GM11168 (cell line): ENCODE measurements around the gene GRIN2A.

Experiments used
- in situ Hi-C: fragments of 300-500 bp; cut with MboI; formaldehyde crosslinking; loops from one replicate; pipeline ENCODE4 v1.12.0; 2022; ENCODE audit warnings: low sequenced_read_pairs; ENCODE audit not compliant: unreplicated experiment

The GRIN2A gene

DNA sequence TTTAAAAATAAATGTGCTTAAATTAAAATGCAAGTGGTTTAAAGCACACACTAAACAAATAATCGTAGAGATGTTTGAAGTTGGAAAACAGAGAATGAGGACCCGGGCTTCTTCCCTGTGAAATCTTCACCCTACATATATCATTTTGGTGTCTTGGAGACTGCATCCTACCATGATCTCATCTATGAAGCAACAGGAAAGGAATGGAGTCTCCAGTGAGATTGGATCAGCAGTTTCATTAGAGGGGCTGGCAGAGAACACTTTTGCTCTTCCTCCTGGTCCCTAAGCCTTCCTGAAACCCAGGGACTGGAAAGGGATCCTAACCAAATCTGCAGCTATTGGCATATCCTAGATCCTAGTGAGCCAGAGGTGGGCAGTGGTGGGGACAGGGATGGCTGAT lies 85.0 kb downstream of the GRIN2A start:
- in situ Hi-C loops = no loop called here

DNA sequence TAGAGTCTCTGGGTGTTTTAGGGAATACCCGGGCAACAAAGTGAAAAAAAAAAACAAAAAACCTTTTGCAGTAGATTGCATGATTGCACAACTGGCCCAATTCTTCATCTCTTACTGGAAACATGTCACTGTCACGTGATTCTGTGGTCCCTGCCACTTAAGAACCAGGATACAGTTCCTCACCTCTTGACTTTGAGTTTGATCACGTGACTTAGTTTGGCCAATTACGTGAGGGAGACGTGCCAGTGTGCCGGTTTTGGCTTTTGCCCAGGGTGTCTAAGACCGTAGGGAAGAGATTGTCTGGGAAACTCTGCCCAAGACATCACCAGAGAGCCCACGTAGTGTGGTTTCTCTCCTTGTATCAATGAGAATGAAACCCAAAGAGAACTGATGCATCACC lies 88.7 kb downstream of the GRIN2A start:
- in situ Hi-C loops = no loop called here

DNA sequence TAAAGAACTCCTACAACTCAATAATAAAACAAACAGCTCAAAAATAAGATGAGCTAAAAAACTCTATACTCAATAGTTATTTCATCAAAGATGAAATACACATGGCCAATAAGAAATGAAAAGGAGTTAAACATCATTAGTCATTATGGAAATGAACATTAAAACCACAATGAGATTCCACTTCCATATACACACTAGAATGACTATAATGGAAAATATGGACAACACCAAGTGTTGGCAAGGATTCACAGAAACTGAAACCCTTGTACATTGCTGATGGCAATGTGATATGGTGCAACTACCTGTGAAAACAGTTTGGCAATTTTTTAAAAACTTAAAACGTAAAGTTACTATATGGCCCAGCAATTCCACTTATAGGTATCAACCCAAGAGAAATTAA lies 91.4 kb downstream of the GRIN2A start:
- in situ Hi-C loops = no loop called here

DNA sequence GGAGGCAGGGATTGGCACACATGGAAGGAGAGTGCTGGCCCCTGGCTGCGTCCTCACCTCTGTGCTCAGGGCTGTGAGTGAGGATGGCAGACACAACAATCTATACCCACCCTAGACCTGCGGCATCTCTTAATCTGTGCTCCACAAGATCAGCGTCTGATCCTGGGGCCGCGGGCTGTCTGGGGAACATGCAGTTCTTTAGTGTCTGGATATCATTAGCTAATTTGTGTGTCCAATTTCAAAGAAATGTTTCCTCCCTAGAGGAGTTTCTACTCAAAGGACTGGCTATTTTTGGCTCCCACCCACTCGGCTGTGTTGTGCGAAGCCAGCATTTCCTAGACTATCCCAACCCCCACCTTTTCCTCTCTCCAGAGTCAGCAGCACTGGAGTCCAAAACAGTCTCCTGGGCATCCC lies 93.8 kb downstream of the GRIN2A start:
- in situ Hi-C loops = no loop called here

DNA sequence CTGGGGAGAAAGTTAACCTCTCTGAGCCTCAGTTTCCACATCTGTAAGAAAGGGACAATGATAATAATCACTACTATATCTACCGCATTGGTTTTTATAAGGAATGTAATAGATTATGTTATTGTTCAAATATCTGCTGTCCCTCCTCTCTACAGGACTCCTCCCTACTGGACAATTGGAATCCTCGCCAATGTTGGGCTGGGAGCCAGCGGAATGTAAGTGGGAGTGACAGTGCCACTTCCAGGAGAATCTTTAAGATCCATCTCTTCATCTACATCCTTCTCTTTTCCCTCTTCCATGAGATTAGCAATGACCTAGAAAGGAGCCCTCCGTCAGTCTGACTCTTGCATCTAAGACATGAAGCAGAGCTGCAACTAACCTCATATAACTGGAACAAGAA lies 95.1 kb downstream of the GRIN2A start:
- in situ Hi-C loops = no loop called here

DNA sequence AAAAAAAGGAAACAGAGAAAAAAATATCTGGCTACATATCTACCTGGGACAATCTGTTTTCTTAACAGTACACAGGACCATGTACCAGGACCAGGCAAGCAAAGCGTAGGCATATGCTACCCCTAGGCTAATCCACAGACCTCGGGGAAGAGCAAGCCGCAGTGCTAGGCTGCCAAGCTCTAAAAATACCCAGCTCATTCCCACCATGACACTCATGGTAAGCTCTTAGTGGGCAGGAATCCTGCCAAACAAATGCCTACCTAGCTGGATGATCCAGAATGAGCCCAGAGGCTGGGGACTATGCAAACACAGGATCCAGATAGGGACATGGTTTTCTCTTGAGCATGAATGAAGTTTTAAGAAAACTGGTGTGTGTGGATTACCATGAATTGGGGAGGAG lies 95.6 kb downstream of the GRIN2A start:
- in situ Hi-C loops = no loop called here

DNA sequence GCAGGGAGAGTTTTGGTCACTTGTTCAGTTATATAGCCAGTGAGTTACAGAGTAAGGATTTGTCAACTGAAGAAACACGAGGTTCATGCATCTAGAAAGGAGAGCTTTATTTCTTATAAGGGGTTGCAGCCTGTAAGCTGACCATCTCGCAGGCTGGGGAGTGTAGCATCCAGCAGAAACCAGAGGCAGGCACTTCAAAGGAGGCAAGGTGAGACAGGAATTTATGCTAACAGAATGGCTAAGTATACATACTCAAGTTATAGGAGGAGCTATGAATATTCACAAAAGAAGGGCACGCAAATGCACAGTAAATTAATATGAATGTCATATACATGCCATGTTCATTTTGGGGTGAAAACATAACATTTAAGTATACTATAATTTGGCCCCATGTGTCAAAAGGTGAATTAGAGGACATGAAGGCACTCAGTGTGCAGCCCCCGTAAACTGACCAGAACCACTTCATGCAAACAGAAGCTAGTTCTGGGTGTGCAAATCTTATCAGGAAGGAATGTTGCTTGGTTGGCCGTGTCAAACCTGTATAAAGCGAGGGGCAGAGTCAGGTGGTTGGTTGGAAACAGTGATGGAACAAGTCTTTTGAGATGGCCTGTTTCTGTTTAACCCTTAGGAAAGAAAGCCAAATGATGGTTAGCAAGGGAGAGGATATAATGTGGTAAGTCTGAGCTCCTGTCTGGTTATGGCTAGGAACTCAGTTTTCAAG lies 97.0 kb downstream of the GRIN2A start:
- in situ Hi-C loops = no loop called here

DNA sequence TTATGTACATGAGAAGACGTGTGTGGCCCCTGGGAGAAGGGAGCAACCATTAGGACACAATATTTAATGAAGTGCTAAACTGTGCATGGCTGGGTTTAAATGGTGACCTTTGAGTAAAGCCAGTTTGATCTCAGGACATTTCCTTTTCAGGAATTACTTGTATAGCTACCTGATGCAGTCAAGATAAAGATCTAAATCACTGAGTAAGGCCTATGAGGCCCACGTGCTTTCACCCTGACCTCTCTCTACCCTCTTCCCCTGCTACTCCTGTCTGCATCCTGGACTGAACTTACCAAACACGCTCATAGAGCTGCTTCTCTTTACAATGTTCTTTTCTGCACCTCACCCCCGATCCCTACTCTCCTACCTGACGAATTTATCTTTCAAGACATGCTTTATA lies 98.9 kb downstream of the GRIN2A start:
- in situ Hi-C loops = no loop called here

DNA sequence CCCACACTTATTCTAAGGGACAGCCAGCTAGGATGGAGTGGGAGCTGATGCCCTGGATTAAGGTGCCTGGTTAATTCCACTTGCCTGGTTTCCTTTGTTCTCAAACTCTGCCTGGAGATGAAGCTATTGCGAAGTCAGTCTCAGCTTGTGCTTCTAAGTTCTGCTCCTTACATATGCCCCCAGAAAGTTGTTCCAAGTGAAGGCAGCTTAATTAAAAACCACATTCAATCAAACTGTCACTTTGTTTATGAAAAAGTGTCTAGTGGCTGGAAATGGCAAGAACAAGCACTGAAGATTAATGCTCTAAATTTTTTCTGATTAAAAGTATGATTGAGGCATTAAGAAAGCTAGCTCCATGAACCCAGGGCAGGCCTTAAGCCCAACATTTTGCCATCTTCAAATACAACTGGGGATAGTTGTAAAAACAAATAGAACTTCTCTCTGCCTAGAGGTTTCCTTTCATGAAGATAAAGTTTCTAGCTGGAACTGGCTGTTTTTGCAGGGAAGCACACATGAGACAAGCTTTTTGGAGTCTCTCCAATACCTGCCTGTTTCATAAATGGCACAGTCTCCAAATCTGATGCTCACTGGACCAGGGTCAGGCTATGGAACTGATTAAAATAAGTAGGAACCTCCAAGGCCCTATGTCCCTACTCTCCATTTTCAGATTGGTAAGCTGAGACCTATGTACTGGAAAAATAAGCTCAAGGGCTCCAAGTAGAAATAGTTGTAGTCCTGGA lies 100.9 kb downstream of the GRIN2A start:
- in situ Hi-C loops = no loop called here

DNA sequence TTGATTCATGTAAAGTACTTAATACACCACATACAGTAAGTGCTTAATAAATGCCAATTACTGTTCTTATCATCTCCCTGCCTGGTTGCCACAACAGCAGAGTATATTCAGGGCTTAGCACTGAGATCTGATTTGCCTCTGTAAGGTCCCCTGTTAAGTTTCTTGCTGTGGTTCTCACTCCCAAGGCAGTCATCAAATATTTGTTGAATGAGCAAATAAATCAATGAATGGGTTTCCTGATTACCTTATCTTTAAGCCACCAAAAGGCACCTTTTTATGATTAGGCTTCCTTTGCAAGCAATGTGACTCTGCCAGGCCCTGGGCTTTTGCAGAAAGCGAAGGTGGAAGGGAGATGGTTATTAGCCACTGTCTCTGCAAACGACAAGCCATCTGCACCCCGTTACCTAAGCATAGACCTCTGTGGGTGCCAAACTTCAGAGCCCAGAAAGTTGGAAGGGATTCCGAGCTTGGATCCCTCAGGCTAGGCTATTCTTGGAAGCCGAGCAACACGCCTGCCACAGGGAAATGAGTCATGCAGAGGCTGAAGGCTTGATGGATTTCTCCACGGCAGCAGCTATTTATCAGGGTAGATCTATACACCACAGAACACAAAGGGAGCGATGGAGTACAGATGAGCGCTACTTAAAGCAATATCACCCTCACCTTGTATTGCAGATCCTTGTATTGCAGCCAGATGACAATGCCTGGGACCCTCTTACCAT lies 102.0 kb downstream of the GRIN2A start:
- in situ Hi-C loops = no loop called here

DNA sequence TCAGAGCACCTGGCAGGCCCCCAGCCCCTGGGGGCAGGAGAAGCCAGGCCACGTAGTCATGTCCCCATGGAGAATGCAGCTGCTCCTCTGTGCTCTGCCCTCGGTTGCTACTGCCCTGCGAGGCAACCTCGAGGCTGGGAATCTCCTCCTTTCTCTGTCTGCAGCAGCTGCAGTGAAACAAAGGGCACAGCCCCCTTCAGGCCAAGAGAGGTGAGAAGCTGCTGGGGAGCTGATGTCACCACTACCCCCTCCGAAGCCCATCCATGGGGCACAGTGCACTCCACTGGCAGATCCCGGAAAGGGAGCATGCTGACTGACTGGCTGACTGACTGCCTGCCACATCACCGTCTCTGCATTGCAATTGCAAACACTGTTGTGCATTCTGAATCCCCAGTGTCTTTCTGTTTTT lies 103.7 kb downstream of the GRIN2A start:
- in situ Hi-C loops = no loop called here

DNA sequence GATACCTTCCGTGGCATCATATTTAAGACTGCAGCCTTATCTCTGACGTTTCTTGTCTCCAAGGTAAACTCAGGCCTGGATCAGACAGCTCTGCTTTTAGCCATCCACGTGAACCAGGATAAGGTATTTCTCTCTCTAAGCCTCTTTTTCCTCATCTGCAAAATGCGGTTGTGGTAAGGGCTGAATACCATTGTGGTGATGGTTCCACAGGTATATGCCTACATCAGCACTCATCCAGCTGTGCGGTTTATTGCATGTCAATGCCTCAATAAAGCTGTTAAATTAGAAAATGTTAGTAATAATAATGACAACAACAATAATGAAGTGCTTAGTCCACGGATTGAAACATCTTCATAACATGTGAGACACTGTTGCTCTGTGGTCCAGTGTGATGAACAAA lies 104.4 kb downstream of the GRIN2A start:
- in situ Hi-C loops = no loop called here

DNA sequence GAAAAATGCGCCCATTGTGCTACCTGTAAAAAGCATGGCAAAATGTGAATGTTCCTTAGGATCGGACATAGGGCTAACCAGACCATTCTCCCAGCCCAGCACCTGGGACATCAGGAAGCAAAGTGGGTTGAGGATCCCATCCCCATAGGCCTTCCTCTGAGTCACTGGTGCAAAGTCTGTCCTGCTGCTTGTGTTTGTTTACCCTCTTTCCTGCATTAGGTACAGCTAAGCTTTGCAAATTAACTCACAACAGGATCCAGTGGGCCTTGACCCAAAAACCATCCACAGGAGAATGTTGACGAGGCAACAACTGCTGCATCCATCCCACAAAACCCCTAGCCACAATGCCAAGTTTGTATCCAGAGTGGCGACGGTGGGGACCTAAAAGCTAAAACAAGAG lies 106.2 kb downstream of the GRIN2A start:
- in situ Hi-C loops = no loop called here

DNA sequence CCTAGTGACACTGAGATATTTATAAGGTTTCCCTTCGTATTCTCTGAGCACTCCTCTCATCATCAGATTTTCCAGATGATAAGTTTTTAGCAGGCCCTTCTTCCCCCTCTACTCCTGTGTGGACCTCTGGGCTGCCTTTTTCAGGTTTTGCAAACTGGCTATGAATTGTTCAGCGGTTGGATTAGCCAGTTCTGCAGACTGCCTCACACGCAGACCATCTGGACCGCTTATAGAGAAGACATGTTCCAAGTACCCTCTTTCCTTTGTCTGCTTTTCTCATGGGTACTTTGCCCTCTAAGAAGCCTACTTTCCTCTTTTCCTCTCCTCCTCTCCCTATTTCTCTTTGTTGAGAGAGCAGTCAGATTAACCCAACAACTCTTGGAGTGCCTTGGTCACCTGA lies 111.6 kb downstream of the GRIN2A start:
- in situ Hi-C loops = no loop called here

DNA sequence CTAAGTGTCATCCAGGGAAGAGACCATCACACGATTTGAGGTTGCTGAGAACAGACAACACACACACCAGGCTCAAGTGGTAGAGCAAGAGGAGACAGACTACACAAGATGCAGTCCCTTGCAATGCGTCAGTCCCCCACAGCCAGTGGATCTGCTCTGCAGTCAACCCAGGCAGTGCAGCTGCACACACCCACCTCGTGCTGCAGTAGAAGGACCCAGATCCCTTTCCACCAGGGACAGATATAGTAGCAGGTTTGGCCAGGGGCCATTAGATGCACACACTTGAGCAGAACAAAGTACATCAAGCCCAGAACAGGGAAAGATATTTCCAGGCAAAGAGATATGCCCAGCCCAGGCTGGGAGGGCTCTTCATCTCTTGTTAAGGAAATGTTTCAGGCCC lies 112.9 kb downstream of the GRIN2A start:
- in situ Hi-C loops = no loop called here

DNA sequence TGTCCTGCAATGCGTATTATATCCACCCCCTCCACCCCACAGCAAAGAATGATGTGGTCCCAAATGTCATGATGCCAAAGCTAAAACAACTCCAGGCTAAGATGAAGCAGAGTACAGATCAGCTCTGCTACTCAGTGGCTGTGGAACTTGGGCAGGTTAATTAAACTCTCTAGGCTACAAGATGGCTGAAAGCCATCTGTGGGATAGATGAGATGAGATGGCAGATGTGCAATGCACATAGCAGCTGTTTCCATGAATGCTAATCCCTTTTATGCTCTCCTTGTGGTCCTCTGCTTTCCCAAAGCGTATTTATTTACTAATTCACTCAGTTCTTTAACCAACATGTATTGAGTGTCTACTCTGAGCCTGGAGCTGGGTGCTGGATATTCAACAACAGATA lies 114.4 kb downstream of the GRIN2A start:
- in situ Hi-C loops = no loop called here

DNA sequence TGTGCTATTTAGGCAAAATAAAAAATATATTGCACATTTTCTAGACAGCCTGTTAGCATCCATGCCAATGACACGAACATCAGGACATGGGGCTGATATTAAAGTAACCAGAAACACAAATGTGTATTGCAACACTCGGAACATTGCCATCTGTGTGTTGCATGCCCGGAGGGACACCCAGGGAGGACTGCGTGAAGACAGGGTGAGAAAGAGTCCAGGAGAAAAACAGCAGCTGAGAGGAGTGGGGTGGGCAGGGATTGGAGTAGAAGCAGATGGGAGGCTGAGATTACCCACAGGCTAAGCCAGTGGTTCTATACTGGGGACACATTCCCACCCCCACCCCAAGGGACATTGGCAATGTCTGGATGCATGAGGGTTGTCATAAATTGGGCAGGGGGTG lies 114.8 kb downstream of the GRIN2A start:
- in situ Hi-C loops = no loop called here

DNA sequence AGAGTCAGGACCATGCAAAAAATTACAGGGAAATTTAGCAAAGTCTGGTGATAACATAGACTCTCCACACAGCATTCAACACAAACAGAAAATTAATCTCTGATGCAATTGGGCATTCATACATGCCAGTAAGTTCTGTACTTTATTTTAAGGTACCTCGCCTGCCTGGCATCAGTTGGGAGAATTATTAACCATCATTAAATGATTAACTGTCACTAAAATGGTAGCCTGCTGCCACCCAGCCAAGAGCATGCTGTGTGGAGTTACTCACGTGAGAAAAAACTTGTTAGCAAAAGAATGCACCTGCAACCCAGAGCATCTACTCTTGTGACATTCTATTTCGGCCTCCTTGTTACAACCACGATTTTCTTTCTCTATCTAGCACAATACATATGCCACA lies 117.2 kb downstream of the GRIN2A start:
- in situ Hi-C loops = no loop called here

DNA sequence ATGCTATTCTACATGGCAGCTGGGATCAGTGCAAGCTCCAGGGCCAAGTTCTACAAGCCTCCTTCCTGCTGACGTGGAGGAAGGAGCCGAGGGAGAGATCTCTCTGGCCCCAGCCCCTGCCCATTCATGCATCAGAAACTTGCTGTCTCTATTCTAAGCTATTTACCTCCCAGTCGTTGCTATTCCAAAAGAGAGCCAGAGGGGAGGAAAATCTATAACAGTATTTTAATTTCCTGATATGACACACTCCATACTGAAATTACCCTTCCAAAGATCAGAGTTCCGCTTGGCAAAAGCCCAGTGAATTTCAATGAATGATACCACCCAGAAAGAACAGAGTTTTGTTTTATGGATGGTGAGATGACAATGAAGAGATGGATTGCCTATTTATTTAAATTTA lies 133.4 kb downstream of the GRIN2A start:
- in situ Hi-C loops = no loop called here

DNA sequence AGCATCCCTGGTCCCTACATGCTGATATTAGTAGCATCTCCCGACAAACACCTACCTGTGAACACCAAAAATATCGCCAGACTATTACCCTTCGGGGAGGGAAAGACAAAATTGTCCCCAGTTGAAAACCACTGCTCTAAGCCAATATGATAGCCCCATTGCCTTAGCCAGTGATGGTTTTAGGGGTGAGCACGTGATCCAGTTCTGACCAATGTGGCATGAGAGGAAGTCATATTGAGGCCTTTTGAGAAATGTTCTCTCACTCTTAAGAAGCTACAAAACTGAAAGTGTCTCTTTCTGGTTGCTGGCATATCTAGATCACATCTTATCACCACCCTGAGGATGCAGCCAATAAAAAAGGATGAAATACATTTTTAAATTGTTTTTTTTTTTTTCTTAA lies 136.3 kb downstream of the GRIN2A start:
- in situ Hi-C loops = no loop called here

DNA sequence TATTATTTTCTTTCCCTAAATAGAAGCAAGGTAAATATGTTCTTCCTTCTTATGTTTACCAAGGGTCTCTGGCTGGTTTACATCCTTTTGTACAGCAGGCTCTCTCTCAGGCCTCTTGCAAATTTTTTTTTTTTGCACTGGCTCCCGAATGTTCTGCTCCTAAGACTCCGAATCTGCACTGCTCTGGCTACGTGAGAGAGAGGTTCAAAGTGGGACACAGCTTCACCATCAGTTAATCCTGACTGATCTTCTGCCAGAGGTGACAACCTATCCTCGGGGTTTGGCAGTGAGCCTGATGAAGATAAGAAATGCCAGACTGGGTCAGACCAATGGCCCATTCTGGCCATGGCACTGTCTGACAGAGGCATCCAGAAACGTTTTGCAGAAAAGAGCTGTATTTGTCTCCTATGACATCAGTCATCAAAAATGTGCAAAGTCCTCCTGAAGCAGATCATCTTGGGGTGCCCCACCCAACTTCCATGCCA lies 136.9 kb downstream of the GRIN2A start:
- in situ Hi-C loops = no loop called here
